GM15510 (cell line): ENCODE results near the gene RBP3.

Experiments
- POLR2A ChIP-seq: IDR thresholded peaks from 3 replicates; pipeline ENCODE4 v1.6.1; 2011; ENCODE audit warnings: borderline replicate concordance; ENCODE audit not compliant: insufficient read length; ENCODE audit errors: extremely low read depth

Gene RBP3

GRCh38 chr10:47337310-47337709, 10.9 kb upstream of the RBP3 start:
- no peak for TF ChIP-seq POLR2A

GRCh38 chr10:47339186-47339735, 8.9 kb upstream of the RBP3 start:
- TF ChIP-seq POLR2A = no peak

GRCh38 chr10:47339759-47340607, 8.2 kb upstream of the RBP3 start:
- no peak for TF ChIP-seq POLR2A

GRCh38 chr10:47340608-47341170, 7.5 kb upstream of the RBP3 start:
- TF ChIP-seq POLR2A = no peak

GRCh38 chr10:47344996-47345870, 2.9 kb upstream of the RBP3 start:
- TF ChIP-seq POLR2A = no peak

DNA sequence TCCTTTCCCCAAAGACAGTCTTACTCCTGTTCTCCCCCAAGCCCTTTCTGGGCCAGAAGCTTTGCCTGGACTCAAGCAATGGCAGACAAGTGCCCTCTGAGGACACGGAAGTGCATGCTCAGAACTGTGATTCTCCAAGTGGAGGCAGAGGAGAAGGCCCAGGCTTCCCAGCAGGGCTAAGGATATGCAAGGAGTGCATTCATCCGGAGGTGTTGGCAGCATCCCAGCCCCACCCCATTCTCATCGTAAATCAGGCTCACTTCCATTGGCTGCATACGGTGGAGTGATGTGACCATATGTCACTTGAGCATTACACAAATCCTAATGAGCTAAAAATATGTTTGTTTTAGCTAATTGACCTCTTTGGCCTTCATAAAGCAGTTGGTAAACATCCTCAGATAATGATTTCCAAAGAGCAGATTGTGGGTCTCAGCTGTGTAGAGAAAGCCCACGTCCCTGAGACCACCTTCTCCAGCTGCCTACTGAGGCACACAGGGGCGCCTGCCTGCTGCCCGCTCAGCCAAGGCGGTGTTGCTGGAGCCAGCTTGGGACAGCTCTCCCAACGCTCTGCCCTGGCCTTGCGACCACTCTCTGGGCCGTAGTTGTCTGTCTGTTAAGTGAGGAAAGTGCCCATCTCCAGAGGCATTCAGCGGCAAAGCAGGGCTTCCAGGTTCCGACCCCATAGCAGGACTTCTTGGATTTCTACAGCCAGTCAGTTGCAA, 1.4 kb upstream of the RBP3 start:
- no peak for TF ChIP-seq POLR2A

DNA sequence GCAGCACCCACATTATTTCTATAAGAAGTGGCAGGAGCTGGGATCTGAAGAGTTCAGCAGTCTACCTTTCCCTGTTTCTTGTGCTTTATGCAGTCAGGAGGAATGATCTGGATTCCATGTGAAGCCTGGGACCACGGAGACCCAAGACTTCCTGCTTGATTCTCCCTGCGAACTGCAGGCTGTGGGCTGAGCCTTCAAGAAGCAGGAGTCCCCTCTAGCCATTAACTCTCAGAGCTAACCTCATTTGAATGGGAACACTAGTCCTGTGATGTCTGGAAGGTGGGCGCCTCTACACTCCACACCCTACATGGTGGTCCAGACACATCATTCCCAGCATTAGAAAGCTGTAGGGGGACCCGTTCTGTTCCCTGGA, 874 bp upstream of the RBP3 start:
- no peak for TF ChIP-seq POLR2A

GRCh38 chr10:47348661-47349470, 703 bp downstream of the RBP3 start:
- no peak for TF ChIP-seq POLR2A

DNA sequence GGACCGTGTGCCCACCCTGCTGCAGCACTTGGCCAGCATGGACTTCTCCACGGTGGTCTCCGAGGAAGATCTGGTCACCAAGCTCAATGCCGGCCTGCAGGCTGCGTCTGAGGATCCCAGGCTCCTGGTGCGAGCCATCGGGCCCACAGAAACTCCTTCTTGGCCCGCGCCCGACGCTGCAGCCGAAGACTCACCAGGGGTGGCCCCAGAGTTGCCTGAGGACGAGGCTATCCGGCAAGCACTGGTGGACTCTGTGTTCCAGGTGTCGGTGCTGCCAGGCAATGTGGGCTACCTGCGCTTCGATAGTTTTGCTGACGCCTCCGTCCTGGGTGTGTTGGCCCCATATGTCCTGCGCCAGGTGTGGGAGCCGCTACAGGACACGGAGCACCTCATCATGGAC, 1.4 kb downstream of the RBP3 start:
- no peak for TF ChIP-seq POLR2A

DNA sequence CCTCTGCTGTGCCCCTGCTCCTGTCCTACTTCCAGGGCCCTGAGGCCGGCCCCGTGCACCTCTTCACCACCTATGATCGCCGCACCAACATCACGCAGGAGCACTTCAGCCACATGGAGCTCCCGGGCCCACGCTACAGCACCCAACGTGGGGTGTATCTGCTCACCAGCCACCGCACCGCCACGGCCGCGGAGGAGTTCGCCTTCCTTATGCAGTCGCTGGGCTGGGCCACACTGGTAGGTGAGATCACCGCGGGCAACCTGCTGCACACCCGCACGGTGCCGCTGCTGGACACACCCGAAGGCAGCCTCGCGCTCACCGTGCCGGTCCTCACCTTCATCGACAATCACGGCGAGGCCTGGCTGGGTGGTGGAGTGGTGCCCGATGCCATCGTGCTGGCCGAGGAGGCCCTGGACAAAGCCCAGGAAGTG, 1.8 kb downstream of the RBP3 start:
- TF ChIP-seq POLR2A = no peak

DNA sequence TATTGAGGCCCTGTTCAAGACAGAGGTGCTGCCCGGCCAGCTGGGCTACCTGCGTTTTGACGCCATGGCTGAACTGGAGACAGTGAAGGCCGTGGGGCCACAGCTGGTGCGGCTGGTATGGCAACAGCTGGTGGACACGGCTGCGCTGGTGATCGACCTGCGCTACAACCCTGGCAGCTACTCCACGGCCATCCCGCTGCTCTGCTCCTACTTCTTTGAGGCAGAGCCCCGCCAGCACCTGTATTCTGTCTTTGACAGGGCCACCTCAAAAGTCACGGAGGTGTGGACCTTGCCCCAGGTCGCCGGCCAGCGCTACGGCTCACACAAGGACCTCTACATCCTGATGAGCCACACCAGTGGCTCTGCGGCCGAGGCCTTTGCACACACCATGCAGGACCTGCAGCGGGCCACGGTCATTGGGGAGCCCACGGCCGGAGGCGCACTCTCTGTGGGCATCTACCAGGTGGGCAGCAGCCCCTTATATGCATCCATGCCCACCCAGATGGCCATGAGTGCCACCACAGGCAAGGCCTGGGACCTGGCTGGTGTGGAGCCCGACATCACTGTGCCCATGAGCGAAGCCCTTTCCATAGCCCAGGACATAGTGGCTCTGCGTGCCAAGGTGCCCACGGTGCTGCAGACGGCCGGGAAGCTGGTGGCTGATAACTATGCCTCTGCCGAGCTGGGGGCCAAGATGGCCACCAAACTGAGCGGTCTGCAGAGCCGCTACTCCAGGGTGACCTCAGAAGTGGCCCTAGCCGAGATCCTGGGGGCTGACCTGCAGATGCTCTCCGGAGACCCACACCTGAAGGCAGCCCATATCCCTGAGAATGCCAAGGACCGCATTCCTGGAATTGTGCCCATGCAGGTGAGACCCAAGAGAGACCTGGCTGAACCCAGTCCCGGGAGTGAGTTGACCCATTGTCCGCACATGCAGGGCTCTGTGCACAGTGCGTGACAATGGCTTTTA, 2.8 kb downstream of the RBP3 start:
- no peak for TF ChIP-seq POLR2A
